Activated T-helper 9 cell treated with anti-CD3 and anti-CD28 coated beads, Interleukin-2, amount 50 U/mL, for 16 hours (primary cell): ENCODE measurements around the gene UBE2N.

Experiments used
- DNase-seq: peaks from one replicate; pipeline ENCODE4 v3.0.0-alpha.2; 2020; ENCODE audit warnings: low read depth

The UBE2N gene

GRCh38 chr12:93441617-93442410, at the start of gene UBE2N:
Gene UBE2N (minus strand): TSS chr12:93441947. CDS start chr12:93441884, 63 bp downstream.
- peak; percentile 96 for DNase-seq

- DNase-seq, result no peak
Observed at GRCh38 chr12:93484315-93484981, 42.7 kb upstream of the UBE2N start.

- DNase-seq, result no peak
Observed at GRCh38 chr12:93483151-93483807, 41.5 kb upstream of the UBE2N start.

- no peak for DNase-seq
Observed at GRCh38 chr12:93482721-93483120, 41.0 kb upstream of the UBE2N start.

- no peak for DNase-seq
Observed at GRCh38 chr12:93476555-93476954, 34.8 kb upstream of the UBE2N start.

GRCh38 chr12:93469386-93469785, 27.6 kb upstream of the UBE2N start:
- DNase-seq, result no peak

- no peak for DNase-seq
Observed at GRCh38 chr12:93468008-93468371, 26.2 kb upstream of the UBE2N start.

GRCh38 chr12:93467351-93468007, 25.7 kb upstream of the UBE2N start, which contains the start of gene MRPL42:
Gene MRPL42 (plus strand): TSS chr12:93467514. CDS start chr12:93469286, 1,772 bp downstream.
- peak; percentile 84 for DNase-seq

GRCh38 chr12:93466625-93467350, 25.0 kb upstream of the UBE2N start:
- DNase-seq, result no peak

- no peak for DNase-seq
Observed at GRCh38 chr12:93465841-93466240, 24.1 kb upstream of the UBE2N start.

- DNase-seq, result no peak
Observed at GRCh38 chr12:93461503-93461902, 19.8 kb upstream of the UBE2N start.

GRCh38 chr12:93460902-93461301, 19.2 kb upstream of the UBE2N start:
- no peak for DNase-seq

GRCh38 chr12:93460003-93460402, 18.3 kb upstream of the UBE2N start:
- no peak for DNase-seq

- no peak for DNase-seq
Observed at GRCh38 chr12:93459097-93459496, 17.4 kb upstream of the UBE2N start.

GRCh38 chr12:93456077-93456476, 14.3 kb upstream of the UBE2N start:
- no peak for DNase-seq

GRCh38 chr12:93453633-93454032, 11.9 kb upstream of the UBE2N start:
- no peak for DNase-seq

- no peak for DNase-seq
Observed at GRCh38 chr12:93451423-93452158, 9.8 kb upstream of the UBE2N start.

GRCh38 chr12:93449277-93449676, 7.5 kb upstream of the UBE2N start:
- DNase-seq, result no peak

GRCh38 chr12:93448796-93449195, 7.0 kb upstream of the UBE2N start:
- no peak for DNase-seq

GRCh38 chr12:93447555-93448290, 6.0 kb upstream of the UBE2N start:
- DNase-seq, result no peak
